BE2C (cell line): ENCODE data around the gene ABHD4.
A peak's percentile ranks its signal among the peaks of the same experiment; 100 is the strongest.
"Not testable (repeated sequence)": the region's sequence is repeated elsewhere in the genome, so short reads cannot be mapped to it uniquely, and the experiment has no call there.

Experiments
- DNase-seq: peaks from one replicate; pipeline ENCODE4 v3.0.0-alpha.2; 2020
- H3K27me3 ChIP-seq: fragments of 250-450 bp; sonication (Bioruptor Pico); 2 replicates; pipeline ENCODE4 v1.5.1; 2020; ENCODE audit warnings: mild to moderate bottlenecking
- H3K36me3 ChIP-seq: fragments of 250-450 bp; sonication (Bioruptor Pico); 2 replicates; pipeline ENCODE4 v1.5.1; 2020; ENCODE audit warnings: mild to moderate bottlenecking
- H3K4me1 ChIP-seq: fragments of 250-450 bp; sonication (Bioruptor Pico); 2 replicates; pipeline ENCODE4 v1.5.1; 2020
- H3K4me3 ChIP-seq: 2 replicates; pipeline ENCODE4 v1.5.1; 2011; ENCODE audit warnings: low read depth, low read length
- H3K9me3 ChIP-seq: fragments of 250-450 bp; sonication (Bioruptor Pico); 2 replicates; pipeline ENCODE4 v1.5.1; 2020
- TF ChIP-seq, protein P1 (sequence below): IDR thresholded peaks from 2 replicates; pipeline ENCODE4 v1.5.1; 2012; ENCODE audit warnings: mild to moderate bottlenecking, low read depth, low read length

Gene ABHD4

GRCh38 chr14:22577334-22577908, 20.7 kb upstream of the ABHD4 start:
- DNase-seq, result no peak
- H3K36me3 ChIP-seq, result peaks cover 15% of the 10 kb centered on the region
- no peaks in the 10 kb centered on the region for H3K4me1 ChIP-seq
- H3K27me3 ChIP-seq, result no peaks in the 10 kb centered on the region
- TF ChIP-seq, protein P1, sequence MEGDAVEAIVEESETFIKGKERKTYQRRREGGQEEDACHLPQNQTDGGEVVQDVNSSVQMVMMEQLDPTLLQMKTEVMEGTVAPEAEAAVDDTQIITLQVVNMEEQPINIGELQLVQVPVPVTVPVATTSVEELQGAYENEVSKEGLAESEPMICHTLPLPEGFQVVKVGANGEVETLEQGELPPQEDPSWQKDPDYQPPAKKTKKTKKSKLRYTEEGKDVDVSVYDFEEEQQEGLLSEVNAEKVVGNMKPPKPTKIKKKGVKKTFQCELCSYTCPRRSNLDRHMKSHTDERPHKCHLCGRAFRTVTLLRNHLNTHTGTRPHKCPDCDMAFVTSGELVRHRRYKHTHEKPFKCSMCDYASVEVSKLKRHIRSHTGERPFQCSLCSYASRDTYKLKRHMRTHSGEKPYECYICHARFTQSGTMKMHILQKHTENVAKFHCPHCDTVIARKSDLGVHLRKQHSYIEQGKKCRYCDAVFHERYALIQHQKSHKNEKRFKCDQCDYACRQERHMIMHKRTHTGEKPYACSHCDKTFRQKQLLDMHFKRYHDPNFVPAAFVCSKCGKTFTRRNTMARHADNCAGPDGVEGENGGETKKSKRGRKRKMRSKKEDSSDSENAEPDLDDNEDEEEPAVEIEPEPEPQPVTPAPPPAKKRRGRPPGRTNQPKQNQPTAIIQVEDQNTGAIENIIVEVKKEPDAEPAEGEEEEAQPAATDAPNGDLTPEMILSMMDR, result no peak
- H3K4me3 ChIP-seq, result no peak overlapping the region
- 0 out of 2 replicates have a peak, but pooled peaks cover 2% of the 10 kb centered on the region for H3K9me3 ChIP-seq

GRCh38 chr14:22579236-22579635, 18.9 kb upstream of the ABHD4 start:
- Histone ChIP-seq H3K9me3 (0 out of 2 replicates have a peak, but pooled peaks cover 2% of the 10 kb centered on the region), H3K4me3 (no peak overlapping the region), H3K4me1 (no peaks in the 10 kb centered on the region), H3K27me3 (no peaks in the 10 kb centered on the region), H3K36me3 (peaks cover 16% of the 10 kb centered on the region)
- TF ChIP-seq, protein P1, result no peak
- DNase-seq, result no peak

DNA sequence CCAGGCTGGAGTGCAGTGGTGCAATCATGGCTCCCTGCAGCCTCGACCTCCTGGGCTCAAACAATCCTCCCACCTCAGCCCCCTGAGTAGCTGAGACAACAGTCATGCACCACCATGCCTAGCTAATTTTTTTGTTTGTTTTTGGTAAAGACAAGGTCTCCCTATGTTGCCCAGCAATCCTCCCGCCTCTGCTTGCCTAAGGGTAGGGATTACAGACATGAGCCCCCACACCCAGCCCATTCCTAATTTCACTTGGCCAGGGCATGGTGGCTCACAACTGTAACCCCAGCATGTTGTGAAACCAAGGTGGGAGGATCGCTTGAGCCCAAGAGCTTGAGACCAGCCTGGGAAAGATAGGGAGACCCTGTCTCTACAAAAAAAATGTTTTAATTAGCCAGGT, 18.2 kb upstream of the ABHD4 start:
- H3K27me3 ChIP-seq, result no peaks in the 10 kb centered on the region
- H3K36me3 ChIP-seq, result peaks cover 10% of the 10 kb centered on the region
- no peaks in the 10 kb centered on the region for H3K4me1 ChIP-seq
- TF ChIP-seq, protein P1, result no peak
- no peak overlapping the region for H3K4me3 ChIP-seq
- DNase-seq, result no peak
- 0 out of 2 replicates have a peak, but pooled peaks cover 2% of the 10 kb centered on the region for H3K9me3 ChIP-seq

DNA sequence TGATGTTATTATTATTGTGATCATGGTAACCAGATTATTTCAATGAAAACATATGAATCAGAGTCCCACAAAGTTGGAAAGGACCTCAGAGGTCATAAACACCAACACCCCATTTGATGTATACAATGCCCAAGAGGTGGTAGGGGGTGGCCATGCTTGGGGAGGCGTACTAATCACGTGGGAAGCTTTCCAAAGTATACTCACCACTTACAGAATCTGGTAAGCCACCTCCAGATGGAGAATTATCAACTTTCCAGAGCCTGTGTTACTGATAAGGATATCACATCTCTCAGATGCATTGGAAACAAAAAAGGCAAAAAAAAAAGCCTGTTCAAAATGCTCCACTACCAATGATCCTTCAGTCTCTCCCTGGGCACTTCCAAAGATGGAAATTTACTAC, 17.5 kb upstream of the ABHD4 start:
- 0 out of 2 replicates have a peak, but pooled peaks cover 2% of the 10 kb centered on the region for H3K9me3 ChIP-seq
- no peak overlapping the region for H3K4me3 ChIP-seq
- TF ChIP-seq, protein P1, result no peak
- H3K36me3 ChIP-seq, result peaks cover 7% of the 10 kb centered on the region; the same call in 1 of the 2 replicates
- no peak for DNase-seq
- no peaks in the 10 kb centered on the region for H3K27me3 ChIP-seq
- H3K4me1 ChIP-seq, result no peaks in the 10 kb centered on the region

DNA sequence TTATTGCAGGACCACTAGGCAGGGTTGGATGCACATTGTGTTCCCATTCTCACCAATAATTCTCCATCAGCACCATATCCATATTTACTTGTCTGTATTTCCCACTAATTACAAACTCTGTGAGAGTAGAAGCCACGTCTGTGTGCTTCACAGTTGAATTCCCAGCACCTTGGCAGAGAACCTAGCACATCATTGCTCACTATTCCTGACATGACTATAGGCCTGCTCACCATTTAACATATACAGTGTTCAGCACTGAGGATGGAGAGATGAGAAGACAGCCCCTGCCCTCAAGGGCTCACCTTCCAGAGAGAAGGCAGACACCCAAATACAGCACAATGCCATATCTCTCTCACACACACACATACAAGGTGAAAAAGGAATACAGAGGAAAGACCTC, 14.1 kb upstream of the ABHD4 start:
- DNase-seq, result no peak
- Histone ChIP-seq H3K27me3 (no peaks in the 10 kb centered on the region), H3K4me1 (no peaks in the 10 kb centered on the region), H3K9me3 (no peaks in the 10 kb centered on the region), H3K4me3 (no peak overlapping the region), H3K36me3 (0 out of 2 replicates have a peak, but pooled peaks cover 5% of the 10 kb centered on the region)
- TF ChIP-seq, protein P1, result no peak

DNA sequence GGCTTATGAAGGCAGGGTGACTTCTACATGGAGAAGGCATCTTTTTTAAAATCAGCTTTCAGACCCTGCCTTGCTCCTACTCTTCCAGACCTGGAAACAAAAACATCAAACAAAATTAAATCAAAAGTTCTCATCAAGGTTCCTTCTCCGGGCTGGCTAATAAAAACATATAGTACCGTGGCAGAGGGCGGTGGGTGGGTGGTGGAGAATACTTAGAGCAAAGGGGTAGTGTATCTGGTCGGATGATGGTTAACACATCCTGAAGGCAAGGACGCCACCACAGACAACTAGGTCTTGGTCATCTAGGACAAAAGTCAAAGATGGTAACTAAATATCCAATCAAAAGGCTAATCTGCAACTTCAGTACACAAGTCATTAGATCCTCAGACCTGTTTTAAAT, 10.9 kb upstream of the ABHD4 start:
- H3K4me3 ChIP-seq, result no peak overlapping the region
- peaks cover 3% of the 10 kb centered on the region; the same call in 1 of the 2 replicates for H3K27me3 ChIP-seq
- no peak for DNase-seq
- H3K9me3 ChIP-seq, result no peaks in the 10 kb centered on the region
- TF ChIP-seq, protein P1, result no peak
- no peaks in the 10 kb centered on the region for H3K4me1 ChIP-seq
- H3K36me3 ChIP-seq, result 0 out of 2 replicates have a peak, but pooled peaks cover 5% of the 10 kb centered on the region

GRCh38 chr14:22587677-22588422, 10.2 kb upstream of the ABHD4 start:
- DNase-seq, H3K4me1 ChIP-seq, H3K27me3 ChIP-seq, H3K36me3 ChIP-seq, H3K9me3 ChIP-seq: not testable (repeated sequence)
- H3K4me3 ChIP-seq, result peak overlapping the region; percentile 97
